Hepatocyte (in vitro differentiated cells): ENCODE results near the gene CLCNKB.

Source experiments
- CTCF ChIP-seq: fragments of 200-600 bp; sonication (generic); IDR thresholded peaks from 2 replicates; pipeline ENCODE4 v1.5.1; 2016; ENCODE audit warnings: antibody characterized with exemption, mild to moderate bottlenecking; ENCODE audit not compliant: poor library complexity
- EZH2 ChIP-seq: fragments of 200-600 bp; sonication (generic); IDR thresholded peaks from 2 replicates; pipeline ENCODE4 v1.6.1; 2016; ENCODE audit warnings: antibody characterized with exemption, mild to moderate bottlenecking, borderline replicate concordance

GRCh38 chr1:16038620-16038912 is 5.0 kb upstream of the CLCNKB start:
- TF ChIP-seq CTCF (no peak), EZH2 (no peak)
